GM23338 (cell line): ENCODE data around the gene TTC16. TPM values are rescaled to one million over a fixed set of nuclear protein-coding genes. Genes with fewer than 3 reads are reported as not detected.

Source experiments
- ATAC-seq: fragments of 200-7000 bp; cut with Tn5 transposase; 3 replicates; pipeline ENCODE4 v1.9.1; 2020
- DNase-seq: peaks from one replicate; pipeline ENCODE4 v3.0.0-alpha.2; 2015; ENCODE audit warnings: low spot score
- H2AFZ ChIP-seq: fragments of 200-600 bp; sonication (generic); 2 replicates; pipeline ENCODE4 v1.8.0; 2016; ENCODE audit warnings: antibody characterized with exemption, mild to moderate bottlenecking, moderate library complexity
- H3F3A ChIP-seq: fragments of 200-600 bp; sonication (generic); replicated peaks from 2 replicates; pipeline ENCODE4 v1.8.0; 2017; ENCODE audit warnings: antibody characterized with exemption, mixed run types, low read depth
- H3K27ac ChIP-seq: fragments of 200-600 bp; sonication (generic); 2 replicates; pipeline ENCODE4 v1.6.1; 2016; ENCODE audit warnings: low read depth
- H3K27me3 ChIP-seq: fragments of 200-600 bp; sonication (generic); 2 replicates; pipeline ENCODE4 v1.8.0; 2016; ENCODE audit warnings: mild to moderate bottlenecking, mixed run types, moderate library complexity; ENCODE audit not compliant: insufficient read depth
- H3K36me3 ChIP-seq: fragments of 200-600 bp; sonication (generic); 2 replicates; pipeline ENCODE4 v1.8.0; 2016; ENCODE audit warnings: mild to moderate bottlenecking; ENCODE audit not compliant: insufficient read depth
- H3K4me1 ChIP-seq: fragments of 200-600 bp; sonication (generic); 2 replicates; pipeline ENCODE4 v1.8.0; 2016; ENCODE audit warnings: mild to moderate bottlenecking, moderate library complexity; ENCODE audit not compliant: insufficient read depth
- H3K4me2 ChIP-seq: fragments of 200-600 bp; sonication (generic); 2 replicates; pipeline ENCODE4 v1.7.1; 2017; ENCODE audit warnings: mixed run types
- H3K4me3 ChIP-seq: fragments of 200-600 bp; sonication (generic); 2 replicates; pipeline ENCODE4 v1.6.1; 2016; ENCODE audit warnings: mixed run types
- H3K79me2 ChIP-seq: fragments of 200-600 bp; sonication (generic); replicated peaks from 2 replicates; pipeline ENCODE4 v1.8.0; 2017; ENCODE audit warnings: mild to moderate bottlenecking; ENCODE audit not compliant: insufficient read depth
- H3K9me2 ChIP-seq: fragments of 200-600 bp; sonication (generic); 2 replicates; pipeline ENCODE4 v1.8.0; 2017; ENCODE audit not compliant: insufficient read depth
- H4K20me1 ChIP-seq: fragments of 200-600 bp; sonication (generic); replicated peaks from 2 replicates; pipeline ENCODE4 v1.8.0; 2017; ENCODE audit warnings: mild to moderate bottlenecking; ENCODE audit not compliant: insufficient read depth
- H3K27ac Mint-ChIP-seq: 2 replicates; pipeline ENCODE4 v1.8.0; 2020; ENCODE audit warnings: inconsistent platforms, mild to moderate bottlenecking, moderate library complexity, mixed read lengths
- H3K27me3 Mint-ChIP-seq: 3 replicates; pipeline ENCODE4 v1.8.0; 2022; ENCODE audit warnings: low read depth, mild to moderate bottlenecking, moderate library complexity, mixed read lengths, inconsistent platforms; ENCODE audit not compliant: insufficient read depth, poor library complexity
- H3K36me3 Mint-ChIP-seq: 3 replicates; pipeline ENCODE4 v1.8.0; 2021; ENCODE audit warnings: low read depth, mild to moderate bottlenecking, inconsistent platforms, moderate library complexity, mixed read lengths
- H3K4me1 Mint-ChIP-seq: 3 replicates; pipeline ENCODE4 v1.8.0; 2020; ENCODE audit warnings: mild to moderate bottlenecking, inconsistent platforms, mixed read lengths
- H3K4me3 Mint-ChIP-seq: 3 replicates; pipeline ENCODE4 v1.8.0; 2021; ENCODE audit warnings: moderate library complexity, mild to moderate bottlenecking, inconsistent platforms, mixed read lengths
- H3K9me3 Mint-ChIP-seq: 3 replicates; pipeline ENCODE4 v1.8.0; 2020; ENCODE audit warnings: moderate library complexity, mild to moderate bottlenecking, inconsistent platforms, mixed read lengths
- CREB1 ChIP-seq: fragments of 250-450 bp; sonication (Bioruptor Pico); IDR thresholded peaks from 2 replicates; pipeline ENCODE4 v1.5.0; 2020; ENCODE audit warnings: low read depth, mild to moderate bottlenecking, moderate library complexity
- ETS1 ChIP-seq: IDR thresholded peaks from 2 replicates; pipeline ENCODE4 v1.6.1; 2016; ENCODE audit warnings: antibody characterized with exemption
- EZH2 ChIP-seq: fragments of 200-600 bp; sonication (generic); IDR thresholded peaks from one replicate; pipeline ENCODE4 v1.8.0; 2017; ENCODE audit warnings: antibody characterized with exemption, mild to moderate bottlenecking, low read depth; ENCODE audit not compliant: unreplicated experiment
- EZH2phosphoT487 ChIP-seq: fragments of 200-600 bp; sonication (generic); IDR thresholded peaks from one replicate; pipeline ENCODE4 v1.8.1; 2018; ENCODE audit warnings: antibody characterized with exemption; ENCODE audit not compliant: unreplicated experiment
- JUNB ChIP-seq: IDR thresholded peaks from one replicate; pipeline ENCODE4 v1.6.1; 2016; ENCODE audit warnings: antibody characterized with exemption; ENCODE audit not compliant: unreplicated experiment
- NANOG ChIP-seq: IDR thresholded peaks from 2 replicates; pipeline ENCODE4 v1.6.1; 2016; ENCODE audit warnings: antibody characterized with exemption, borderline replicate concordance
- POLR2AphosphoS5 ChIP-seq: IDR thresholded peaks from 2 replicates; pipeline ENCODE4 v1.6.1; 2016; ENCODE audit warnings: antibody characterized with exemption, low read depth
- REST ChIP-seq: IDR thresholded peaks from one replicate; pipeline ENCODE4 v1.6.1; 2018; ENCODE audit warnings: antibody characterized with exemption; ENCODE audit not compliant: unreplicated experiment
- STAT1 ChIP-seq: IDR thresholded peaks from one replicate; pipeline ENCODE4 v1.6.1; 2016; ENCODE audit warnings: antibody characterized with exemption; ENCODE audit not compliant: unreplicated experiment
- ZNF114 ChIP-seq: fragments of 250-450 bp; sonication (Bioruptor Pico); IDR thresholded peaks from 2 replicates; pipeline ENCODE4 v1.5.0; 2020; ENCODE audit warnings: mild to moderate bottlenecking, moderate library complexity
- ZNF331 ChIP-seq: fragments of 250-450 bp; sonication (Bioruptor Pico); IDR thresholded peaks from 2 replicates; pipeline ENCODE4 v1.5.0; 2020; ENCODE audit warnings: low read depth, mild to moderate bottlenecking, moderate library complexity
- polyA plus RNA-seq: library from polyadenylated mRNA; unstranded; fragments of >200 nt; fragmentation: Nextera tagmentation; extraction: Ambion mirVana; gene quantifications from 2 replicates; pipeline ENCODE4 v1.2.1, GENCODE V29; 2016
- total RNA-seq: library from RNA; depleted of rRNA; stranded (reverse); fragments of >200 nt; shearing (Covaris generic); gene quantifications from 2 replicates; pipeline ENCODE4 v1.2.3, GENCODE V29; 2014
- TF ChIP-seq, protein P1 (sequence below), 2 experiments: fragments of 200-600 bp in 1 of 2; sonication (generic) in 1 of 2; conservative IDR thresholded peaks; 2 replicates each; pipeline versions ENCODE4 v1.5.1 to v1.6.1; 2016 to 2017; ENCODE audit warnings: antibody characterized with exemption in 2 of 2, low read depth in 2 of 2, mild to moderate bottlenecking in 2 of 2, moderate library complexity in 1 of 2

Gene TTC16
- total and polyA plus RNA-seq, 2 experiments from 2014 or later: not detected

DNA sequence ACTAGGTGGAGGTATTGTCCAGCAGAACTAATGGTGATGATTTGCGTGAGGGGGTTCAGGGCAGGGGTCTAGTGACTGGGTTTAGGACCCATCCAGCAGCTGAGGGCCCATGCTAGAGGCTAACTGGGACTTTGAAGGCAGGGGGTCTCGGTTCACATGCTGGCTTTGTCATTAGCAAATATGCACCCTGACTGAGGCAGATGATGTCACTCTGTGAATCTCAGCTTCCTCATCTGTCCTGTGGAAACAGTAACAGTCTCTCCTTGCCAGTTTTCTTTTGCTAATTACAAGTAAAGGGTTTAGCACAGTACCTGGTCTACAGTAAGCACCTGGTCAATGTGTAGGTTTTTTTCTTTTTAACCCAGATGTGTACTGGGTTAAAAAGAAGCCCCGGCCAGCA is 57.4 kb downstream of the TTC16 start:
- Histone ChIP-seq H3K36me3 (no peaks in the 10 kb centered on the region), H3K4me1 (peaks cover 14% of the 10 kb centered on the region), H3K79me2 (no peaks in the 10 kb centered on the region), H3K27me3 (no peaks in the 10 kb centered on the region), H3K4me3 (no peak overlapping the region), H3F3A (peaks cover 7% of the 10 kb centered on the region; the same call in 1 of the 2 replicates), H3K4me2 (no peak overlapping the region), H3K27ac (no peak overlapping the region), H4K20me1 (no peaks in the 10 kb centered on the region), H2AFZ (no peak overlapping the region), H3K9me2 (no peaks in the 10 kb centered on the region)
- peaks cover 2% of the 10 kb centered on the region; the same call in 1 of the 3 replicates for H3K9me3 Mint-ChIP-seq
- peaks cover 33% of the 10 kb centered on the region for H3K4me1 Mint-ChIP-seq
- H3K4me3 Mint-ChIP-seq: no peak overlapping the region
- DNase-seq (no peak), ATAC-seq (no peak)
- H3K27me3 Mint-ChIP-seq: peaks cover 14% of the 10 kb centered on the region
- TF ChIP-seq ZNF331 (CRISPR knock-in tag): no peak
- TF ChIP-seq, protein P1, sequence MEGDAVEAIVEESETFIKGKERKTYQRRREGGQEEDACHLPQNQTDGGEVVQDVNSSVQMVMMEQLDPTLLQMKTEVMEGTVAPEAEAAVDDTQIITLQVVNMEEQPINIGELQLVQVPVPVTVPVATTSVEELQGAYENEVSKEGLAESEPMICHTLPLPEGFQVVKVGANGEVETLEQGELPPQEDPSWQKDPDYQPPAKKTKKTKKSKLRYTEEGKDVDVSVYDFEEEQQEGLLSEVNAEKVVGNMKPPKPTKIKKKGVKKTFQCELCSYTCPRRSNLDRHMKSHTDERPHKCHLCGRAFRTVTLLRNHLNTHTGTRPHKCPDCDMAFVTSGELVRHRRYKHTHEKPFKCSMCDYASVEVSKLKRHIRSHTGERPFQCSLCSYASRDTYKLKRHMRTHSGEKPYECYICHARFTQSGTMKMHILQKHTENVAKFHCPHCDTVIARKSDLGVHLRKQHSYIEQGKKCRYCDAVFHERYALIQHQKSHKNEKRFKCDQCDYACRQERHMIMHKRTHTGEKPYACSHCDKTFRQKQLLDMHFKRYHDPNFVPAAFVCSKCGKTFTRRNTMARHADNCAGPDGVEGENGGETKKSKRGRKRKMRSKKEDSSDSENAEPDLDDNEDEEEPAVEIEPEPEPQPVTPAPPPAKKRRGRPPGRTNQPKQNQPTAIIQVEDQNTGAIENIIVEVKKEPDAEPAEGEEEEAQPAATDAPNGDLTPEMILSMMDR (conservative IDR thresholded peaks at IDR 0.05; ENCODE audit: low read depth in 2 of 2): no peak
- TF ChIP-seq STAT1: no peak
- TF ChIP-seq POLR2AphosphoS5: no peak
- TF ChIP-seq NANOG: no peak
- TF ChIP-seq ETS1: no peak
- no peak for TF ChIP-seq ZNF114 (CRISPR knock-in tag)
- TF ChIP-seq REST: no peak
- TF ChIP-seq EZH2: no peak
- no peak overlapping the region for H3K27ac Mint-ChIP-seq
- no peaks in the 10 kb centered on the region; the same call in 2 of the 3 replicates for H3K36me3 Mint-ChIP-seq

DNA sequence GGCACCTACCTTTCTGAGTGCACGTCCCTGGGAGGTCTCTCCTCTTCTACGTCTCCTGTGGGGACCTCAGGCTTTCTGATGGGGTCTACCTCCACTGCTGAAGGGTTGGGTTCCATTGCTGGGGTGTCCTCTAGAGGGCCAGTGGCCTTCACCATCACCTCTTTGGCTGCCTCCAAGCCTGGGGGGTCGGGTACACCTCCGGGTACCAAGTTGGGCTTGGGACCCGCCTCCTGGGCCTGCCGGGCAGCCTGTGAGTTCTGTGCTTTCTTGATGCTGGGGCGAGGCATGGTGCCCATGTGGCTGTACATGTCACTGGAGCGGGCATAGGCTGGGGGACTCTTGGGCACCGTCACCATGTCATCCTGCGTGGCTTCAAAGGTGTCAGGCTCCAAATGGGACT is 58.1 kb downstream of the TTC16 start:
- Histone ChIP-seq H3K27me3 (no peaks in the 10 kb centered on the region), H2AFZ (no peak overlapping the region), H3K4me3 (no peak overlapping the region), H3K4me1 (peaks cover 14% of the 10 kb centered on the region), H4K20me1 (no peaks in the 10 kb centered on the region), H3K36me3 (no peaks in the 10 kb centered on the region), H3K4me2 (no peak overlapping the region), H3K27ac (no peak overlapping the region), H3K79me2 (no peaks in the 10 kb centered on the region), H3K9me2 (no peaks in the 10 kb centered on the region), H3F3A (peaks cover 7% of the 10 kb centered on the region; the same call in 1 of the 2 replicates)
- no peaks in the 10 kb centered on the region; the same call in 2 of the 3 replicates for H3K36me3 Mint-ChIP-seq
- H3K4me3 Mint-ChIP-seq: no peak overlapping the region; the same call in 2 of the 3 replicates
- H3K27ac Mint-ChIP-seq: no peak overlapping the region
- ATAC-seq: no peak
- DNase-seq: no peak
- peaks cover 14% of the 10 kb centered on the region for H3K27me3 Mint-ChIP-seq
- H3K4me1 Mint-ChIP-seq: peaks cover 31% of the 10 kb centered on the region
- peaks cover 2% of the 10 kb centered on the region; the same call in 1 of the 3 replicates for H3K9me3 Mint-ChIP-seq
- TF ChIP-seq STAT1 (no peak), CREB1 (CRISPR knock-in tag) (no peak), POLR2AphosphoS5 (no peak), EZH2phosphoT487 (no peak), ZNF114 (CRISPR knock-in tag) (no peak), EZH2 (no peak), JUNB (no peak)
